Ishikawa (cell line): ENCODE results near the gene PLPP3.

Experiments used
- CEBPB ChIP-seq: IDR thresholded peaks from 2 replicates; pipeline ENCODE4 v1.6.1; 2012
- EGR1 ChIP-seq: IDR thresholded peaks from 2 replicates; pipeline ENCODE4 v1.6.1; 2012
- TAF1 ChIP-seq: IDR thresholded peaks from 2 replicates; pipeline ENCODE4 v1.6.1; 2012; ENCODE audit warnings: low read depth, mild to moderate bottlenecking
- ZBTB7A ChIP-seq: IDR thresholded peaks from 2 replicates; pipeline ENCODE4 v1.6.1; 2012; ENCODE audit warnings: low read depth
- TF ChIP-seq, protein P1 (sequence below): IDR thresholded peaks from 2 replicates; pipeline ENCODE4 v1.6.1; 2012

DNA sequence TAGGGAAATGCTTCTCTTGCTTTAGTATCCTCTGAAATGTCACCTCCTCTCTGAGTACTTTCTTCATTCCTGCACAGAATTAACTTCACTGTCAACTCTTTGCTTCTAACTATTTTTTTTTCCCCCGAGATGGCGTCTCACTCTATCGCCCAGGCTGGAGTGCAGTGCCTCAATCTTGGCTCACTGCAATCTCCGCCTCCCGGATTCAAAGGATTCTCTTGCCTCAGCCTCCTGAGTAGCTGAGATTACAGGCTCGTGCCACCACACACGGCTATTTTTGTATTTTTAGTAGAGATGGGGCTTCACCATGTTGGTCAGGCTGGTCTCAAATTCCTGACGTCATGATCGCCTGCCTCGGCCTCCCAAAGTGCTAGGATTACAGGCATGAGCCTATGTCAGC, 1.4 kb upstream of the PLPP3 start:
- TF ChIP-seq TAF1 (no peak), ZBTB7A (no peak), EGR1 (no peak), CEBPB (no peak)
- TF ChIP-seq, protein P1, sequence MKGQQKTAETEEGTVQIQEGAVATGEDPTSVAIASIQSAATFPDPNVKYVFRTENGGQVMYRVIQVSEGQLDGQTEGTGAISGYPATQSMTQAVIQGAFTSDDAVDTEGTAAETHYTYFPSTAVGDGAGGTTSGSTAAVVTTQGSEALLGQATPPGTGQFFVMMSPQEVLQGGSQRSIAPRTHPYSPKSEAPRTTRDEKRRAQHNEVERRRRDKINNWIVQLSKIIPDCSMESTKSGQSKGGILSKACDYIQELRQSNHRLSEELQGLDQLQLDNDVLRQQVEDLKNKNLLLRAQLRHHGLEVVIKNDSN, result no peak
